ENCODE results near the gene CKAP2L.

CKAP2L gene

DNA sequence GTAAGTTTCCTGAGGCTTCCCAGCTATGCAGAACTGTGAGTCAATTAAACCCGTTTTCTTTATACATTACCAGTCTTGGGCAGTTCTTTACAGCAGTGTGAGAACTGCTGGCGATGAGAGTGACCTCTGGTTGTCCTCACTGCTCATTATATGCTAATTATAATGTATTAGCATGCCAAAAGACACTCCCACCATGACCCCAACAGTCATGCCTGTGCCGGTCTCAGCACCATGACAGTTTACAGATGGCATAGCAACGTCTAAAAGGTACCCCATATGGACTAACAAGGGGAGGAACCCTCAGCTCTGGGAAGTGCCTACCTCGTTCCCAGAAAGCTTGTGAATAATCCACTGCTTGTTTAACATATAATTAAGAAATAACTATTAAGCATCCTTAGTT, 28.0 kb upstream of the CKAP2L start:
- TF ChIP-seq NFRKB (IDR thresholded peaks at IDR 0.05) (no peak), LEF1 (IDR thresholded peaks at IDR 0.05; ENCODE audit: borderline replicate concordance) (no peak), ARNT (IDR thresholded peaks at IDR 0.05) (no peak), CTBP1 (IDR thresholded peaks at IDR 0.05; ENCODE audit: borderline replicate concordance) (no peak), TARDBP (IDR thresholded peaks at IDR 0.05) (no peak), L3MBTL2 (conservative IDR thresholded peaks at IDR 0.05) (no peak), BHLHE40 (IDR thresholded peaks at IDR 0.05; ENCODE audit: borderline replicate concordance) (no peak), HDGF (IDR thresholded peaks at IDR 0.05; ENCODE audit: borderline replicate concordance) (no peak)
- ChIA-PET POLR2A (no interaction called here), CTCF (no interaction called here)
- no peak for DNase-seq (ENCODE audit: extremely low spot score)

DNA sequence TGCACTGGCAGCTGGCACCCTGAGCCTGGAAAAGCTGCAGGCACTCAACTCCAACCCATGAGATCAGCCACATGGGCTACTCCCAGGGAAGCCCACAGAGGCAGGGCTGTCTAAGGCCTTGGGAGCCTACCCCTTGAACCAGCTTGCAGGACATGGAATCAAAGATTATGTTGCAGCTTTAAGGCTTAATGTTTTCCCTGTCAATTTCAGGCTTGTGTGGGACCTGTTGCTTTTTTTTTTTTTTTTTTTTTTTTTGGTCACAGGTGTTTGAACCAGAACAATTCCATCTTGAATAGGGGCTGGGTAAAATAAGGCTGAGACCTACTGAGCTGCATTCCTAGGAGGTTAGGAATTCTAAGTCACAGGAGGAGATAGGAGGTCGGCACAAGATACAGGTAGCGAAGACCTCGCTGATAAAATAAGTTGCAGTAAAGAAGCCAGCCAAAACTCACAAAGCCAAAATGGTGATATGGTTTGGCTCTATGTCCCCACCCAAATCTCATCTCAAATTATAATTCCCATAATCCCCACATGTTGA, 27.4 kb upstream of the CKAP2L start:
- TF ChIP-seq ARNT (IDR thresholded peaks at IDR 0.05) (no peak), FOXA1 (IDR thresholded peaks at IDR 0.05) (no peak), L3MBTL2 (conservative IDR thresholded peaks at IDR 0.05) (no peak), CTBP1 (IDR thresholded peaks at IDR 0.05; ENCODE audit: borderline replicate concordance) (no peak), FOXM1 (IDR thresholded peaks at IDR 0.05; ENCODE audit: borderline replicate concordance) (no peak), FOXK2 (IDR thresholded peaks at IDR 0.05) (no peak), HDGF (IDR thresholded peaks at IDR 0.05; ENCODE audit: borderline replicate concordance) (no peak), ZNF384 (IDR thresholded peaks at IDR 0.05) (no peak), NFRKB (IDR thresholded peaks at IDR 0.05) (no peak), LEF1 (IDR thresholded peaks at IDR 0.05; ENCODE audit: borderline replicate concordance) (no peak), TARDBP (IDR thresholded peaks at IDR 0.05) (no peak), SUZ12 (IDR thresholded peaks at IDR 0.05) (no peak), BHLHE40 (IDR thresholded peaks at IDR 0.05; ENCODE audit: borderline replicate concordance) (no peak), ELF4 (IDR thresholded peaks at IDR 0.05) (no peak), SP1 (IDR thresholded peaks at IDR 0.05) (no peak)
- TF ChIP-seq, protein P1, sequence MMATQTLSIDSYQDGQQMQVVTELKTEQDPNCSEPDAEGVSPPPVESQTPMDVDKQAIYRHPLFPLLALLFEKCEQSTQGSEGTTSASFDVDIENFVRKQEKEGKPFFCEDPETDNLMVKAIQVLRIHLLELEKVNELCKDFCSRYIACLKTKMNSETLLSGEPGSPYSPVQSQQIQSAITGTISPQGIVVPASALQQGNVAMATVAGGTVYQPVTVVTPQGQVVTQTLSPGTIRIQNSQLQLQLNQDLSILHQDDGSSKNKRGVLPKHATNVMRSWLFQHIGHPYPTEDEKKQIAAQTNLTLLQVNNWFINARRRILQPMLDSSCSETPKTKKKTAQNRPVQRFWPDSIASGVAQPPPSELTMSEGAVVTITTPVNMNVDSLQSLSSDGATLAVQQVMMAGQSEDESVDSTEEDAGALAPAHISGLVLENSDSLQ (IDR thresholded peaks at IDR 0.05): no peak
- ChIA-PET CTCF (no interaction called here), POLR2A (no interaction called here)
- no peak for DNase-seq (ENCODE audit: extremely low spot score)

DNA sequence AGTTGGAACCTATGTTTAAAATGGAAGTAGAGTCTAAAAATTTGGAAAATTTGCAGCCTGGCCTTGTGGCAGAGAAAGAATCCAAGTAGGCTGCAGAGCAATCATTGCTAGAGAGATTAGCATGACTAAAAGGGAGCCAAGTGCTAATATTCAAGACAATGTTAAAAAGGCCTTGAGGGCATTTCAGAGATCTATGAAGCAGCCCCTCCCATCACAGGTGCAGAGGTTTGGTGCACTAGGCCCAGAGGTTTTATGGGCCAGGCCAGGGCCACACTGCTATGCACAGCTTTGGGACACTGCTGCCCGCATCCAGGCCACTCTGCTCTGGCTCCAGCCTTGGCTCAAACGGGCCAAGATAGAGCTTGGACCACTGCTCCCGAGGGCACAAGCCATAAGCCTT, 26.6 kb upstream of the CKAP2L start:
- ChIA-PET POLR2A (no interaction called here), CTCF (no interaction called here)
- no peak for TF ChIP-seq FOXM1 (IDR thresholded peaks at IDR 0.05; ENCODE audit: borderline replicate concordance)
- no peak for TF ChIP-seq L3MBTL2 (conservative IDR thresholded peaks at IDR 0.05)
- TF ChIP-seq ARNT (IDR thresholded peaks at IDR 0.05): no peak
- DNase-seq (ENCODE audit: extremely low spot score): no peak

DNA sequence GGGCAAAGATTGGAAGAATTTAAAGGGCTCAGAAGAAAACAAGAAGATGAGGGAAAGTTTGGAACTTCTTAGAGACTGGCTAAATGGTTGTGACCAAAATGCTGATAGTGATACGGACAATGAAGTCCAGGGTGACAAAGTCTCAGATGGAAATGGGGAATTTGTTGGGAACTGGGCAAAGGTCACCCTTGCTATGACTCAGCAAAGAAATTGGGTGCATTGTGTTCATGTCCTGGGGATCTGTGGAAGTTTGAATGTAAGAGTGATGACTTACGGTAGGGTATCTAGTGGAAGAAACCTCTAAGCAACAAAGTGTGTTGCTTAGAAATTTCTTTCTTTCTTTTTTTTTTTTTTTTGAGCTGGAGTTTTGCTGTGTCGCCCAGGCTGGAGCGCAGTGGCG, 25.9 kb upstream of the CKAP2L start:
- ChIA-PET CTCF (no interaction called here), POLR2A (no interaction called here)
- no peak for DNase-seq (ENCODE audit: extremely low spot score)
- TF ChIP-seq FOXK2 (IDR thresholded peaks at IDR 0.05): no peak
- no peak for TF ChIP-seq LEF1 (IDR thresholded peaks at IDR 0.05; ENCODE audit: borderline replicate concordance)
- no peak for TF ChIP-seq BHLHE40 (IDR thresholded peaks at IDR 0.05; ENCODE audit: borderline replicate concordance)
- TF ChIP-seq, protein P1 (IDR thresholded peaks at IDR 0.05): no peak
- no peak for TF ChIP-seq TARDBP (IDR thresholded peaks at IDR 0.05)
- no peak for TF ChIP-seq SP1 (IDR thresholded peaks at IDR 0.05)
- no peak for TF ChIP-seq NFRKB (IDR thresholded peaks at IDR 0.05)

DNA sequence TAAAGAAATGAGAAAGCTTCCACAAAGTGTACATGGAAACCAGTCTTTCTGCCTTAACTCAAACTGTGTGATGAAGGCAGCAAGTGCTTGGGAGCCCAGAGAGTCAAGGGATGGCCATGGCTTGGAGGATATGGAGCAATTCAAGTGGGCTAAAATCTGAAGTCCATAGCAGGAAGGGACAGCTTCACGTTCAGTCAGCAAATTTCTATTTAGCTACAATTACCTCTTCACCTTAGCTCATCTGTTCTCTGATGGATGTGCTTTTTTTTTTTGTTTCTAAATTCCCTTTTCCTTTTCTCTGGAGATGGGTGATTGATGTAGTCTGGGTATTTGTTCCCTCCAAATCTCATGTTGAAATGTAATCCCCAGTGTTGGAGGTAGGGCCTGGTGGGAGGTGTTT, 24.8 kb upstream of the CKAP2L start:
- DNase-seq (ENCODE audit: extremely low spot score): no peak
- TF ChIP-seq FOXM1 (IDR thresholded peaks at IDR 0.05; ENCODE audit: borderline replicate concordance) (no peak), CTBP1 (IDR thresholded peaks at IDR 0.05; ENCODE audit: borderline replicate concordance) (no peak), L3MBTL2 (conservative IDR thresholded peaks at IDR 0.05) (no peak), ELF4 (IDR thresholded peaks at IDR 0.05) (no peak), FOXK2 (IDR thresholded peaks at IDR 0.05) (no peak), SP1 (IDR thresholded peaks at IDR 0.05) (no peak)
- ChIA-PET POLR2A (no interaction called here), CTCF (interaction anchor here (0.7 kb wide), 1 partner anchor 18 kb away, joined by 6 read pairs; no protein-coding TSS in a partner anchor)

DNA sequence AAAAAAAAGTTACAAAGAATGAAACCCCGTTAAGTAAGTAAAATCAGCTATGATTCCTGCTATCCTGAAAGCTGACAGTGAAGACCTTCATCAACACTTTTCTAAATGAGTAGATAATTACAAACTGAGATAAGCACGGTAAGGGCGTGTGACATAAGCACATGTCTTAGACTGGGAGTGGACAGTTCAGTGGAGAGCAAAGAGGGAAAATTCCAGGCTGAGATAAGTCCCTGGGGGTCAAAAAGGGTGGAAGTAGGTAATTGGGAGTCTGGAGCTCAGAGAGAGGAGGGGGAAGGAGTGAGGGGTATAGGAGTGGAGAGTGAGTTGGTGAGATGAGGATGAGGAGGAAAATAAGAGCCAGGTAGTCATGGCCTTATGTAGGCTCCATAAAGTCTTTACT, 24.2 kb upstream of the CKAP2L start:
- POLR2A ChIA-PET: no interaction called here

More for the DNA sequence above, 24.2 kb upstream of the CKAP2L start:
- CTCF ChIA-PET: interaction anchor here (0.7 kb wide), 1 partner anchor 18 kb away, joined by 6 read pairs; no protein-coding TSS in a partner anchor
- TF ChIP-seq FOXM1 (IDR thresholded peaks at IDR 0.05; ENCODE audit: borderline replicate concordance) (no peak), L3MBTL2 (conservative IDR thresholded peaks at IDR 0.05) (no peak), BHLHE40 (IDR thresholded peaks at IDR 0.05; ENCODE audit: borderline replicate concordance) (no peak), LEF1 (IDR thresholded peaks at IDR 0.05; ENCODE audit: borderline replicate concordance) (no peak), CTBP1 (IDR thresholded peaks at IDR 0.05; ENCODE audit: borderline replicate concordance) (no peak), ZNF384 (IDR thresholded peaks at IDR 0.05) (no peak), SUZ12 (IDR thresholded peaks at IDR 0.05) (no peak), ARNT (IDR thresholded peaks at IDR 0.05) (no peak), FOXA1 (IDR thresholded peaks at IDR 0.05) (no peak), TARDBP (IDR thresholded peaks at IDR 0.05) (no peak), FOXK2 (IDR thresholded peaks at IDR 0.05) (no peak), SP1 (IDR thresholded peaks at IDR 0.05) (no peak)
- TF ChIP-seq, protein P1 (IDR thresholded peaks at IDR 0.05): no peak
- no peak for DNase-seq (ENCODE audit: extremely low spot score)
